ENCODE measurements around the gene VCPKMT.
A peak's percentile ranks its signal among the peaks of the same experiment; 100 is the strongest.

Gene VCPKMT

GRCh38 chr14:50106178-50106577, 10.2 kb downstream of the VCPKMT start:
- Mint-ChIP-seq H3K27ac (no peak overlapping the region), H3K36me3 (peaks cover 33% of the 10 kb centered on the region), H3K4me1 (peaks cover 30% of the 10 kb centered on the region), H3K9me3 (no peaks in the 10 kb centered on the region), H3K4me3 (no peak overlapping the region), H3K27me3 (no peaks in the 10 kb centered on the region)
- no peak for DNase-seq
- CTCF ChIA-PET = interaction anchor here (0.6 to 3.8 kb wide), 4 partner anchors 44 to 244 kb away, joined by 3 to 17 read pairs (median 5); no protein-coding TSS in a partner anchor

GRCh38 chr14:50103558-50103957, 12.8 kb downstream of the VCPKMT start:
- CTCF ChIA-PET = interaction anchor here (1.1 to 3.8 kb wide), 16 partner anchors 9 to 250 kb away, joined by 3 to 27 read pairs (median 6); partner anchors contain the start of gene NEMF
- H3K4me1 Mint-ChIP-seq = peaks cover 52% of the 10 kb centered on the region
- peak overlapping the region; percentile 66 for H3K4me3 Mint-ChIP-seq
- no peaks in the 10 kb centered on the region for H3K27me3 Mint-ChIP-seq
- H3K9me3 Mint-ChIP-seq = no peaks in the 10 kb centered on the region
- peak overlapping the region; percentile 37 for H3K27ac Mint-ChIP-seq
- H3K36me3 Mint-ChIP-seq = peaks cover 29% of the 10 kb centered on the region
- DNase-seq = no peak

DNA sequence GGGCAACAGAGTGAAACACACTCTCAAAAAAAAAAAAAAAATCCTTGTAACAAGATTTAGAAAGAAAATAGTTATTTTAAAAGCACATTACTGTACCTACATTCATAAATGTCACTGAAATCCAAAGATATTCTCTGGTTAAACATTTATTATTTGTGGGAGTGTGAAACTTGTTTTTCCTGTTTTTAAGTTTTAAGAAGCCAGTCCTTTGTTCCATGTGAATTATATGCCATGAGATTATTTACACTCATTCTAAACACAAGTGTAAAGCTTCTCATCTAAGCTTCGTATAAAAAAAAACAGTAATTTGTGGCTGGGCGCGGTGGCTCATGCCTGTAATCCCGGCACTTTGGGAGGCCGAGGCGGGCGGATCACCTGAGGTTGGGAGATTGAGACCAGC, 15.0 kb downstream of the VCPKMT start:
- Mint-ChIP-seq H3K9me3 (no peaks in the 10 kb centered on the region), H3K27ac (no peak overlapping the region), H3K4me3 (no peak overlapping the region), H3K27me3 (no peaks in the 10 kb centered on the region), H3K4me1 (peaks cover 70% of the 10 kb centered on the region), H3K36me3 (peaks cover 28% of the 10 kb centered on the region)
- DNase-seq = no peak
- CTCF ChIA-PET = interaction anchor here (0.9 to 3.1 kb wide), 11 partner anchors 10 to 249 kb away, joined by 3 to 14 read pairs (median 4); partner anchors contain the start of gene NEMF

DNA sequence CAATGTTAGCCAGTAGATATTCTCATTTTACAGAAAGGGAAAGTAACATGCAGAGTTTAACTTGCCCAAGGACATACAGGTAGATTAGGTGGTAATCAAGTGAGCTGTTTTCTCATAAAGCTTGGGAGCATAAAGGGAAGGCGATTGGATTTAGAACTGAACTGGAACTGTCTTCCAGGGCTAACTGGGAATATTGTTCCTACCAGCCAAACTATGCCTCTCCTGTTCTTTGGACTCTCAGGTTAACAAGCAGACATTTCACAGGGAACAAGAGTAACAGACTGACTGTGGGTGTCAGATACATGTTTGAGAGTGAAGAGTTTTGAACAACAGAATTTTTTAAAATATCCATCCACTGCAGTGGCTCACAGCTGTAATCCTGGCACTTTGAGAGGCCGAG, 15.6 kb downstream of the VCPKMT start:
- no peak for DNase-seq
- Mint-ChIP-seq H3K27me3 (no peaks in the 10 kb centered on the region), H3K4me1 (peaks cover 77% of the 10 kb centered on the region), H3K27ac (no peak overlapping the region), H3K9me3 (no peaks in the 10 kb centered on the region), H3K36me3 (peaks cover 29% of the 10 kb centered on the region), H3K4me3 (no peak overlapping the region)
- CTCF ChIA-PET = interaction anchor here (0.9 to 3.1 kb wide), 8 partner anchors 15 to 249 kb away, joined by 3 to 14 read pairs (median 5); partner anchors contain the start of gene NEMF

- CTCF ChIA-PET = interaction anchor here (0.7 to 3.1 kb wide), 4 partner anchors 37 to 247 kb away, joined by 3 to 14 read pairs (median 4); partner anchors contain the start of gene NEMF
- no peaks in the 10 kb centered on the region for H3K9me3 Mint-ChIP-seq
- no peaks in the 10 kb centered on the region for H3K27me3 Mint-ChIP-seq
- H3K4me3 Mint-ChIP-seq = no peak overlapping the region
- H3K36me3 Mint-ChIP-seq = peaks cover 32% of the 10 kb centered on the region
- no peak overlapping the region for H3K27ac Mint-ChIP-seq
- no peak for DNase-seq
- H3K4me1 Mint-ChIP-seq = peaks cover 82% of the 10 kb centered on the region
These were observed 17.0 kb downstream of the VCPKMT start for GRCh38 chr14:50099335-50099734.

DNA sequence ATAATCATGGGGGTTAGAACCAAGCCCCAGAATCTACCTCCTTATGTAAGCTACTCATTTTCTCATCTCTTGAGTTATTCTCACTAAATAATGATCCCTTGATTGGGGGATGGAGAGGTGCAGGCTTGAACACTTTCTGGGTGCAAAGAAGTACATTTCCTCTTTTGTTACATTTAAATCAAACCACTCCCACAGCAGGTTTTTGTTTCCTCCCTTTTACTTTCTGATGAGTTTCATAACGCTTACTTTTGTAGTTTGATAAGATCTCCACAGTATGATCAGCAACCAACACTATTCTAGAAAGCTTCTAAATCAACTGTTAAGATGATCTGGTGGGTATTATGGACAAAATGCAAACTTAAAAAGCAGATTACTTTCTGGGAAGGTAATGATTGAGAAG, 20.5 kb downstream of the VCPKMT start:
- Mint-ChIP-seq H3K27me3 (no peaks in the 10 kb centered on the region), H3K36me3 (peaks cover 33% of the 10 kb centered on the region), H3K4me1 (peaks cover 90% of the 10 kb centered on the region), H3K27ac (peak overlapping the region; percentile 88), H3K9me3 (no peaks in the 10 kb centered on the region), H3K4me3 (peak overlapping the region; percentile 47)
- CTCF ChIA-PET = interaction anchor here (0.8 to 3.4 kb wide), 11 partner anchors 8 to 244 kb away, joined by 3 to 18 read pairs (median 5); partner anchors contain the start of gene NEMF
- DNase-seq = no peak

DNA sequence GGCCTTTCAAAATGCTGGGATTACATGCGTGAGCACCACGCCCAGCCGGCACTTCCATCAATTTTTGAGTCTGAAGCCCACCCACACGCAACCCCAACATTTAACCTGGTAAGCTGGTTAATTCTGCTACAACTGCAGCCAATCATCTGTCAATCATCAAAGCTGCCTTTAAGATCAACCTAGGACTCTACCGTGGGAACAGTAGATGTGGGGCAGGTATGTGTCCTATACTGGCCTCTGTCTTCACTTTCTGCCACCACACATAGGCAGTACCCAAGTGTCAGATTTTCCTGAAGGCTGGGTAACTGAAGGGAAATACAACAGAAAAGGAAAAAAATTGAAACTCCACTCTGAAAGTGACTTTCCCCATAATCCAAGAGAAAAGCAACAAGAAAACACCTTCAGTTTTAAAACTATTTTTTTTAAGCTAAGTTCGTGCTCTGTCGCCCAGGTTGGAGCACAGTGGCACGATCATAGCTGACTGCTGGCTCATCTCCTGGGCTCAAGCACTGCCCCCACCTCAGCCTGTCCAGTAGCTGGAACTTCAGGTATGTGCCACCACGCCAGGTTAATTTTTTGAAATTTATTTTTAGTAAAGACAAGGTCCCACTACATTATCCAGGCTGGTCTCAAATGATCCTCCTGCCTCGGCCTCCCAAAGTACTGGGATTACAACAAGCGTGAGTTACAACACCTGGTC, 22.2 kb downstream of the VCPKMT start:
- Mint-ChIP-seq H3K27me3 (no peaks in the 10 kb centered on the region), H3K4me1 (peaks cover 87% of the 10 kb centered on the region), H3K4me3 (no peak overlapping the region), H3K9me3 (no peaks in the 10 kb centered on the region), H3K27ac (peak overlapping the region; percentile 33), H3K36me3 (peaks cover 27% of the 10 kb centered on the region)
- DNase-seq = no peak
- CTCF ChIA-PET = interaction anchor here (0.9 to 1.3 kb wide), 2 partner anchors 10 to 32 kb away, joined by 3 to 6 read pairs; no protein-coding TSS in a partner anchor

- Mint-ChIP-seq H3K4me3 (no peak overlapping the region), H3K9me3 (no peaks in the 10 kb centered on the region), H3K27me3 (no peaks in the 10 kb centered on the region), H3K4me1 (peaks cover 89% of the 10 kb centered on the region), H3K36me3 (peaks cover 29% of the 10 kb centered on the region), H3K27ac (peak overlapping the region; percentile 30)
- no peak for DNase-seq
- CTCF ChIA-PET = interaction anchor here (0.6 to 1.3 kb wide), 2 partner anchors 11 to 25 kb away, joined by 3 to 6 read pairs; no protein-coding TSS in a partner anchor
These were observed 22.9 kb downstream of the VCPKMT start for GRCh38 chr14:50093496-50093895.

- Mint-ChIP-seq H3K4me1 (peaks cover 92% of the 10 kb centered on the region), H3K27me3 (no peaks in the 10 kb centered on the region), H3K36me3 (peaks cover 31% of the 10 kb centered on the region), H3K27ac (no peak overlapping the region), H3K9me3 (no peaks in the 10 kb centered on the region), H3K4me3 (no peak overlapping the region)
- CTCF ChIA-PET = interaction anchor here (1.2 to 1.3 kb wide), 2 partner anchors 30 to 54 kb away, joined by 3 to 4 read pairs; no protein-coding TSS in a partner anchor
- DNase-seq = no peak
These were observed 24.3 kb downstream of the VCPKMT start for GRCh38 chr14:50092006-50092555.

- Mint-ChIP-seq H3K9me3 (no peaks in the 10 kb centered on the region), H3K36me3 (peaks cover 27% of the 10 kb centered on the region), H3K27ac (no peak overlapping the region), H3K4me3 (no peak overlapping the region), H3K27me3 (no peaks in the 10 kb centered on the region), H3K4me1 (peaks cover 91% of the 10 kb centered on the region)
- DNase-seq = no peak
- CTCF ChIA-PET = interaction anchor here (0.9 to 1.3 kb wide), 3 partner anchors 11 to 53 kb away, joined by 3 to 4 read pairs (median 4); no protein-coding TSS in a partner anchor
These were observed 25.0 kb downstream of the VCPKMT start for GRCh38 chr14:50091240-50091913.

DNA sequence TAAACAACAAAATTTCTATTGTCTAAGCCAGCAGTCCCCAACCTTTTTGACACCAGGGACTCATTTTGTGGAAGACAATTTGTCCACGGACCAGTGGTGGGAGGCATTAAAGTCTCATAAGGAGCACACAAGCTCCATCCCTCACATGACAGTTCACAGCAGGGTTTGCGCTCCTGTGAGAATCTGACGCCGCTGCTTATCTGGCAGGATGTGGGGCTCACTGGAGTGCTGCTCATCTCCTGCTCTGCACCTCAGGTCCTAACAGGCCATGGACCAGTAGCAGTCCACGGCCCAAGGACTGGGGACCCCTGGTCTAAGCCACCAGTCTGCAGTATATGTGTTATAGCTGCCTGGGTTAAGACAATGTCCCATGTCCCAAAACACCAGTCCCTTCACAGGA, 27.2 kb downstream of the VCPKMT start:
- CTCF ChIA-PET = interaction anchor here (1.5 to 2.0 kb wide), 3 partner anchors 51 to 226 kb away, joined by 5 to 12 read pairs (median 7); no protein-coding TSS in a partner anchor
- Mint-ChIP-seq H3K9me3 (no peaks in the 10 kb centered on the region), H3K4me3 (no peak overlapping the region), H3K4me1 (peaks cover 93% of the 10 kb centered on the region), H3K36me3 (peaks cover 36% of the 10 kb centered on the region), H3K27ac (no peak overlapping the region), H3K27me3 (no peaks in the 10 kb centered on the region)
- DNase-seq = peak; percentile 56

GRCh38 chr14:50088731-50089130, 27.6 kb downstream of the VCPKMT start:
- H3K36me3 Mint-ChIP-seq = peaks cover 34% of the 10 kb centered on the region
- H3K4me1 Mint-ChIP-seq = peaks cover 94% of the 10 kb centered on the region
- H3K9me3 Mint-ChIP-seq = no peaks in the 10 kb centered on the region
- DNase-seq = no peak
- H3K27ac Mint-ChIP-seq = peak overlapping the region; percentile 16
- no peak overlapping the region for H3K4me3 Mint-ChIP-seq
- CTCF ChIA-PET = interaction anchor here (1.1 to 2.0 kb wide), 6 partner anchors 25 to 226 kb away, joined by 4 to 12 read pairs (median 6); no protein-coding TSS in a partner anchor
- H3K27me3 Mint-ChIP-seq = no peaks in the 10 kb centered on the region

- Mint-ChIP-seq H3K9me3 (no peaks in the 10 kb centered on the region), H3K36me3 (peaks cover 31% of the 10 kb centered on the region), H3K4me3 (peak overlapping the region; percentile 17), H3K4me1 (peaks cover 96% of the 10 kb centered on the region), H3K27me3 (no peaks in the 10 kb centered on the region), H3K27ac (peak overlapping the region; percentile 91)
- CTCF ChIA-PET = interaction anchor here (0.7 to 2.0 kb wide), 9 partner anchors 8 to 236 kb away, joined by 3 to 12 read pairs (median 5); partner anchors contain the start of gene NEMF
- no peak for DNase-seq
These were observed 28.3 kb downstream of the VCPKMT start for GRCh38 chr14:50088117-50088515.
